Urinary bladder (tissue), 4 donors: Measurements from ENCODE around the gene PCDHGC3. TPM values are rescaled to one million over a fixed set of nuclear protein-coding genes. Genes with fewer than 3 reads are reported as not detected.

ENCODE experiments used
- DNase-seq: peaks from one replicate; pipeline ENCODE4 v3.0.0-alpha.2; 2015; ENCODE audit errors: extremely low spot score
- H3K27ac ChIP-seq: one replicate; pipeline ENCODE4 v1.5.1; 2013; ENCODE audit warnings: low read depth, mild to moderate bottlenecking, moderate library complexity
- H3K36me3 ChIP-seq: one replicate; pipeline ENCODE4 v1.6.1; 2013; ENCODE audit warnings: mild to moderate bottlenecking, moderate library complexity; ENCODE audit not compliant: insufficient read depth
- H3K4me1 ChIP-seq: one replicate; pipeline ENCODE4 v1.6.1; 2013; ENCODE audit warnings: mild to moderate bottlenecking, moderate library complexity; ENCODE audit not compliant: insufficient read depth
- H3K4me3 ChIP-seq: one replicate; pipeline ENCODE4 v1.5.1; 2013; ENCODE audit warnings: low read depth, low read length
- WGBS: extraction: QIAGEN DNeasy Blood & Tissue Kit; methylation state at CpG from one replicate; pipeline ENCODE4 v1.1.7; 2013; 5-methylcytosine and 5-hydroxymethylcytosine counted together
- polyA plus RNA-seq: library from polyadenylated mRNA; stranded (reverse); fragments of 200-250 nt; gene quantifications from one replicate; pipeline ENCODE4 v1.2.3, GENCODE V29; 2013
- total RNA-seq: library from RNA; depleted of rRNA; stranded (reverse); fragments of >200 nt; gene quantifications from one replicate; pipeline ENCODE4 v1.2.3, GENCODE V29; 2014
- donor health status: healthy with polysubstance abuse.
- donor health status: healthy.

PCDHGC3 gene
- total and polyA plus RNA-seq, 2 donors: 62.8 to 101 TPM

GRCh38 chr5:141527426-141527825, 51.7 kb downstream of the PCDHGC3 start:
- H3K36me3 ChIP-seq: no peaks in the 10 kb centered on the region
- DNase-seq: no peak
- 60% methylated on average over 1 of the region's 1 CpG for WGBS
- H3K4me3 ChIP-seq: no peak overlapping the region
- H3K27ac ChIP-seq: no peak overlapping the region
- no peaks in the 10 kb centered on the region for H3K4me1 ChIP-seq

Other genes with a start within 250 kb of the PCDHGC3 start
- 7.8 TPM for gene PCDHB15, start 230.6 kb upstream of the PCDHGC3 start, total RNA-seq
- gene PCDHB15, start 230.6 kb upstream of the PCDHGC3 start, polyA plus RNA-seq: 7.3 TPM
- gene SLC25A2, start 171.9 kb upstream of the PCDHGC3 start, total RNA-seq: 0.69 TPM
- gene SLC25A2, start 171.9 kb upstream of the PCDHGC3 start, polyA plus RNA-seq: not detected
- gene TAF7, start 155.2 kb upstream of the PCDHGC3 start, total RNA-seq: 85.9 TPM
- gene TAF7, start 155.2 kb upstream of the PCDHGC3 start, polyA plus RNA-seq: 100 TPM
- 1.2 TPM for gene PCDHGA1, start 145.5 kb upstream of the PCDHGC3 start, total RNA-seq
- 1.2 TPM for gene PCDHGA1, start 145.5 kb upstream of the PCDHGC3 start, polyA plus RNA-seq
- gene PCDHGA2, start 137.2 kb upstream of the PCDHGC3 start, total RNA-seq: 5.7 TPM
- gene PCDHGA2, start 137.2 kb upstream of the PCDHGC3 start, polyA plus RNA-seq: 4.1 TPM
- 4.6 TPM for gene PCDHGA3, start 132.1 kb upstream of the PCDHGC3 start, total RNA-seq
- gene PCDHGA3, start 132.1 kb upstream of the PCDHGC3 start, polyA plus RNA-seq: 1.6 TPM
- gene PCDHGB1, start 125.9 kb upstream of the PCDHGC3 start, total RNA-seq: 5.7 TPM
- 0.47 TPM for gene PCDHGB1, start 125.9 kb upstream of the PCDHGC3 start, polyA plus RNA-seq
- gene PCDHGA4, start 120.9 kb upstream of the PCDHGC3 start, total RNA-seq: 5.8 TPM
- gene PCDHGA4, start 120.9 kb upstream of the PCDHGC3 start, polyA plus RNA-seq: 2.2 TPM
- 7.9 TPM for gene PCDHGB2, start 116.0 kb upstream of the PCDHGC3 start, total RNA-seq
- 2.2 TPM for gene PCDHGB2, start 116.0 kb upstream of the PCDHGC3 start, polyA plus RNA-seq
- gene PCDHGA5, start 111.8 kb upstream of the PCDHGC3 start, total RNA-seq: 7.0 TPM
- gene PCDHGA5, start 111.8 kb upstream of the PCDHGC3 start, polyA plus RNA-seq: 2.6 TPM
- 7.3 TPM for gene PCDHGB3, start 105.7 kb upstream of the PCDHGC3 start, total RNA-seq
- gene PCDHGB3, start 105.7 kb upstream of the PCDHGC3 start, polyA plus RNA-seq: 1.4 TPM
- gene PCDHGA6, start 102.1 kb upstream of the PCDHGC3 start, total RNA-seq: 9.6 TPM
- 3.7 TPM for gene PCDHGA6, start 102.1 kb upstream of the PCDHGC3 start, polyA plus RNA-seq
- gene PCDHGA7, start 93.2 kb upstream of the PCDHGC3 start, total RNA-seq: 6.9 TPM
- gene PCDHGA7, start 93.2 kb upstream of the PCDHGC3 start, polyA plus RNA-seq: 1.9 TPM
- gene PCDHGB4, start 88.3 kb upstream of the PCDHGC3 start, total RNA-seq: 11.7 TPM
- 2.4 TPM for gene PCDHGB4, start 88.3 kb upstream of the PCDHGC3 start, polyA plus RNA-seq
- gene PCDHGA8, start 83.3 kb upstream of the PCDHGC3 start, total RNA-seq: 9.1 TPM
- gene PCDHGA8, start 83.3 kb upstream of the PCDHGC3 start, polyA plus RNA-seq: 0.25 TPM
- 13.5 TPM for gene PCDHGB5, start 78.0 kb upstream of the PCDHGC3 start, total RNA-seq
- gene PCDHGB5, start 78.0 kb upstream of the PCDHGC3 start, polyA plus RNA-seq: 4.7 TPM
- gene PCDHGA9, start 73.2 kb upstream of the PCDHGC3 start, total RNA-seq: 12.5 TPM
- 3.1 TPM for gene PCDHGA9, start 73.2 kb upstream of the PCDHGC3 start, polyA plus RNA-seq
- 12.0 TPM for gene PCDHGB6, start 67.9 kb upstream of the PCDHGC3 start, total RNA-seq
- gene PCDHGB6, start 67.9 kb upstream of the PCDHGC3 start, polyA plus RNA-seq: 5.0 TPM
- gene PCDHGA10, start 63.0 kb upstream of the PCDHGC3 start, total RNA-seq: 12.3 TPM
- 1.6 TPM for gene PCDHGA10, start 63.0 kb upstream of the PCDHGC3 start, polyA plus RNA-seq
- 10.4 TPM for gene PCDHGB7, start 58.3 kb upstream of the PCDHGC3 start, total RNA-seq
- 11.7 TPM for gene PCDHGB7, start 58.3 kb upstream of the PCDHGC3 start, polyA plus RNA-seq
- gene PCDHGA11, start 54.9 kb upstream of the PCDHGC3 start, total RNA-seq: 12.5 TPM
- 1.9 TPM for gene PCDHGA11, start 54.9 kb upstream of the PCDHGC3 start, polyA plus RNA-seq
- gene PCDHGA12, start 45.5 kb upstream of the PCDHGC3 start, total RNA-seq: 7.8 TPM
- gene PCDHGA12, start 45.5 kb upstream of the PCDHGC3 start, polyA plus RNA-seq: 2.9 TPM
- gene PCDHGC4, start 9.1 kb downstream of the PCDHGC3 start, total RNA-seq: 6.8 TPM
- 0.23 TPM for gene PCDHGC4, start 9.1 kb downstream of the PCDHGC3 start, polyA plus RNA-seq
- gene PCDHGC5, start 13.1 kb downstream of the PCDHGC3 start, total RNA-seq: 3.7 TPM
- 0.29 TPM for gene PCDHGC5, start 13.1 kb downstream of the PCDHGC3 start, polyA plus RNA-seq
- gene DIAPH1, start 143.0 kb downstream of the PCDHGC3 start, total RNA-seq: 18.1 TPM
- 30.3 TPM for gene DIAPH1, start 143.0 kb downstream of the PCDHGC3 start, polyA plus RNA-seq
- gene HDAC3, start 160.9 kb downstream of the PCDHGC3 start, total RNA-seq: 36.3 TPM
- 45.3 TPM for gene HDAC3, start 160.9 kb downstream of the PCDHGC3 start, polyA plus RNA-seq
- 0.53 TPM for gene RELL2, start 161.0 kb downstream of the PCDHGC3 start, total RNA-seq
- 3.0 TPM for gene RELL2, start 161.0 kb downstream of the PCDHGC3 start, polyA plus RNA-seq
- gene FCHSD1, start 175.5 kb downstream of the PCDHGC3 start, total RNA-seq: 14.4 TPM
- 15.6 TPM for gene FCHSD1, start 175.5 kb downstream of the PCDHGC3 start, polyA plus RNA-seq
- gene ARAP3, start 206.3 kb downstream of the PCDHGC3 start, total RNA-seq: 9.8 TPM
- 11.7 TPM for gene ARAP3, start 206.3 kb downstream of the PCDHGC3 start, polyA plus RNA-seq